ENCODE results near the gene PADI2. TPM values are rescaled to one million over a fixed set of nuclear protein-coding genes. Genes with fewer than 3 reads are reported as not detected.

Gene PADI2
- total RNA-seq, 1 donor from 2014 or later: 15.2 TPM

DNA sequence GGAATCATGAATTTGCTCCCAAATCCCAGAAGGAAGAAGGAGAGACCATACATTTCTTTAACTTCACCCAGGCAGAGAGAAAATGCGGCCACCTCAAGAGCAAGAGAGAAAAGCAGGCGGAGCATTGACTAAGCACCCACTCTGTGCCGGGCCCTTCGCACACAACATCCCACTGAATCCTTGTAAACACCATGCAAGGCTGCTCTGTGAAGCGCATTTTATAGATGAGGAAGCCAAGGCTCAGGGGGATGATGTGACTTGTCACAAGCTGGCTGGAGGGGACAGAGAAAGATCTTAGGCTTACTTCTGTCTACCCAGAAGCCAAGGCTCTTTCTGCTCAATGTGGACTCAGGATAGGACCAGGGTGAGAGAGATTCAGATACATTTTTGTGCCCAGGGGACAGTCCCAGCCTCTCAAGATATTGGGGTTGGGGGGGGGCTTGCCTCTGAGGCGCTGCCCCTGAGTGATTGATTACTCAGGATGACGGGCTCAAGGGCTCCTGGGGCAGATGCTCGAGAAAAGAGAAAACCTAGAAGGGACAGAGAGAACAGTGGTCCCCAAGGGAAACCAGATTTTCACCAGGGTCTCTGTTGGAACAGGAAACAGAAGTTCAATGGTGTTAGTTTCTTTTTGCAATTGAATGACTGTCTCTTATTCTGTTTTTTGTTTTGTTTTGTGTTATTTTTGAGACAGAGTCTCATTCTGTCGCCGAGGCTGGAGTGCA is 19.5 kb downstream of the PADI2 start:
- H3K4me3 ChIP-seq (ENCODE audit: low read depth, low read length): no peak overlapping the region
- DNase-seq (ENCODE audit: low read depth): no peak
- TF ChIP-seq, protein P1, sequence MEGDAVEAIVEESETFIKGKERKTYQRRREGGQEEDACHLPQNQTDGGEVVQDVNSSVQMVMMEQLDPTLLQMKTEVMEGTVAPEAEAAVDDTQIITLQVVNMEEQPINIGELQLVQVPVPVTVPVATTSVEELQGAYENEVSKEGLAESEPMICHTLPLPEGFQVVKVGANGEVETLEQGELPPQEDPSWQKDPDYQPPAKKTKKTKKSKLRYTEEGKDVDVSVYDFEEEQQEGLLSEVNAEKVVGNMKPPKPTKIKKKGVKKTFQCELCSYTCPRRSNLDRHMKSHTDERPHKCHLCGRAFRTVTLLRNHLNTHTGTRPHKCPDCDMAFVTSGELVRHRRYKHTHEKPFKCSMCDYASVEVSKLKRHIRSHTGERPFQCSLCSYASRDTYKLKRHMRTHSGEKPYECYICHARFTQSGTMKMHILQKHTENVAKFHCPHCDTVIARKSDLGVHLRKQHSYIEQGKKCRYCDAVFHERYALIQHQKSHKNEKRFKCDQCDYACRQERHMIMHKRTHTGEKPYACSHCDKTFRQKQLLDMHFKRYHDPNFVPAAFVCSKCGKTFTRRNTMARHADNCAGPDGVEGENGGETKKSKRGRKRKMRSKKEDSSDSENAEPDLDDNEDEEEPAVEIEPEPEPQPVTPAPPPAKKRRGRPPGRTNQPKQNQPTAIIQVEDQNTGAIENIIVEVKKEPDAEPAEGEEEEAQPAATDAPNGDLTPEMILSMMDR (conservative IDR thresholded peaks at IDR 0.05; ENCODE audit: low read depth, low read length): no peak

GRCh38 chr1:17098446-17099317 is 20.6 kb downstream of the PADI2 start:
- no peak overlapping the region for H3K4me3 ChIP-seq (ENCODE audit: low read depth, low read length)
- TF ChIP-seq, protein P1 (conservative IDR thresholded peaks at IDR 0.05; ENCODE audit: low read depth, low read length): no peak
- no peak for DNase-seq (ENCODE audit: low read depth)

GRCh38 chr1:17097787-17098186 is 21.5 kb downstream of the PADI2 start:
- no peak overlapping the region for H3K4me3 ChIP-seq (ENCODE audit: low read depth, low read length)
- TF ChIP-seq, protein P1 (conservative IDR thresholded peaks at IDR 0.05; ENCODE audit: low read depth, low read length): no peak
- no peak for DNase-seq (ENCODE audit: low read depth)

DNA sequence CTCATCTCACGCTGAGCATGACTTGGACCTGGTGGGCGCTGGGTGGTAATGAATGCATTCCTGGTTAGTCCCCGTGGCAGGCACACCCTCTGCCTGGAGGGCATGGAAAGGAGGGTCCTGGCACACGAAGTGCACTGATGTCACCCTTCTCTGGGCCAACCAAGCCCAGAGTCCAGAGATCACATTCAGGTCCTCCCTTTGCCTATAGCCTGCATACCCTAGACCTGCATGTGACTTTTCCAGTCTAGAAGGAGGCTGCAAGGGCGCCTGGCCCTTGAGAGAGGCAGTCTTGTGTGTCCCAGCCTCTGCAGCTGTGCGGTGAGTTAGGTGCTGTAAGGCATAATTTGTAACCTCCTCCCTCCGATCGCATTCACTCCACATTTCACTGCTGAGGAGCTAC is 22.1 kb downstream of the PADI2 start:
- no peak overlapping the region for H3K4me3 ChIP-seq (ENCODE audit: low read depth, low read length)
- TF ChIP-seq, protein P1 (conservative IDR thresholded peaks at IDR 0.05; ENCODE audit: low read depth, low read length): no peak
- DNase-seq (ENCODE audit: low read depth): no peak

- TF ChIP-seq, protein P1 (conservative IDR thresholded peaks at IDR 0.05; ENCODE audit: low read depth, low read length): no peak
- no peak for DNase-seq (ENCODE audit: low read depth)
- no peak overlapping the region for H3K4me3 ChIP-seq (ENCODE audit: low read depth, low read length)
Observed at GRCh38 chr1:17096584-17096983, 22.7 kb downstream of the PADI2 start.

DNA sequence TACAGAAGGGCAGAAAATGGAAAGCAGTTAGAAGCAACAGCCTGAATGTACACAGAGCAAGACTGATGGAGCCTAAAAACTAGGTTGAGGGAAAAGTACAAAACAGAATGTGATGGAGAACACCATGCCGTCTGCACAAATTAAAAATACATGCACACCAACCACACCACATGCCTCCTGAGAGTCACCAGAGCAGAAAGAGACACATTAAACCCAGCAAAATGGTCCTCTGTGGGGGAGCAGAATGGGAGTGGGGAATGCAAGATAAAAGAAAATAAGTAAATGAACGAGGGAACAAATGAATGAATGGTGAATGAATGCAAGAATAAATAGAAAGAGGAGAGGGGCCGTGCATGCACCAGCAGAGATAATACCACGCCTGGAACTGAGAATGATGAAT is 24.1 kb downstream of the PADI2 start:
- no peak overlapping the region for H3K4me3 ChIP-seq (ENCODE audit: low read depth, low read length)
- no peak for DNase-seq (ENCODE audit: low read depth)
- TF ChIP-seq, protein P1 (conservative IDR thresholded peaks at IDR 0.05; ENCODE audit: low read depth, low read length): no peak

All from epithelial cell of proximal tubule (primary cell).